HG03280 (cell line): ENCODE results near the gene PMCH.
"Not testable (repeated sequence)": the region's sequence is repeated elsewhere in the genome, so short reads cannot be mapped to it uniquely, and the experiment has no call there.

ENCODE experiments used
- ATAC-seq: cut with Tn5 transposase; IDR thresholded peaks from one replicate; pipeline ENCODE4 v1.9.1; 2021; ENCODE audit warnings: mild to moderate bottlenecking, moderate library complexity; ENCODE audit not compliant: unreplicated experiment

Gene PMCH

DNA sequence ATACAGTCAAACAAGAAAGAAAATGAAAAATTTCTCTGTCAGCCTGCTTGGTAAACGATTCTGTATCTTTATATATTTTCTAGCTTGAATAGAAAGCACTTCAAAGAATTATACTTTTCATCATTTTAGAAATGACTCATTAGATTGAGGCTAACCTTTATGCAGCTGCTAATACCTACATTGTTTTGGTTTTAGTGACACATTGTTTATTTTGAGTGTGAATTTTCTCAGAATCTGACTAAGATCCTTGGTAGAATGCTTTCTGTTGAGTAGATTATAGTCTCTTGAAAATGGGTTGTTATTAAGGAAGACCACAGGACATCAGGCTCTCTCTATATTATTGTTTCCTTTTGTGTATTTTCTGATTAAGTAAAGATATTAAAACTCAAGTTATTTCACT lies at the start of gene PMCH:
Gene PMCH, minus strand, starts transcription at position 45 of the 400 bp plus-strand sequence. CDS start 63 bp downstream, outside the sequence.
- peak; percentile 93 for ATAC-seq

DNA sequence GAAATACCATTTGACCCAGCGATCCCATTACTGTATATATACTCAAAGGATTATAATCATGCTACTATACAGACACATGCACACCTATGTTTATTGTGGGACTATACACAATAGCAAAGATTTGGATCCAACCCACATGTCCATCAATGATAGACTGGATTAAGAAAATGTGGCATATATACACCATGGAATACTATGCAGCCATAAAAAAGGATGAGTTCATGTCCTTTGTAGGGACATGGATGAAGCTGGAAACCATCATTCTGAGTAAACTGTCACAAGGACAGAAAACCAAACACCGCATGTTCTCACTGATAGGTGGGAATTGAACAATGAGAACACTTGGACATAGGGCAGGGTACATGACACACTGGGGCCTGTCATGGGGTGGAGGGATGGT lies 43.2 kb upstream of the PMCH start:
- ATAC-seq: not testable (repeated sequence)

- ATAC-seq: no peak
Observed at GRCh38 chr12:102234599-102234998, 37.0 kb upstream of the PMCH start.

DNA sequence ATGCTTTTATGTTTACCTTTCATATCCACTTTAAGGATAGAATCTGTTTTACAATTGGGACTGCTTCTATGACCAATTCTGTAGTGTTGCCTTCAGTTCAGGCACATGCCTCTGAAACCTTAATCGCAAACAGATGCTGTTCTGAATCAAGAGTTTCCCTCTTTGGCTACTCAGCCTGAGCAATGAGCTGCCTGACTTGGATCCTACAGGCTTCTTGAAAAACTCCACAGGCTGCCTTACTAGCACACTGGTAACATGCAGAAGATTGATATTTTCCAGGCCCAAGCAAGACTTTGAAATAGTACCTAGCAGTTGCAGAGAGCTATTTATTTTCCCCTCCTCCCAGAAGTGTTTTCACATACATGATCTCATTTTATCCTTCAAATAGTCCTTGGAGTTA lies 34.8 kb upstream of the PMCH start:
- ATAC-seq: no peak

DNA sequence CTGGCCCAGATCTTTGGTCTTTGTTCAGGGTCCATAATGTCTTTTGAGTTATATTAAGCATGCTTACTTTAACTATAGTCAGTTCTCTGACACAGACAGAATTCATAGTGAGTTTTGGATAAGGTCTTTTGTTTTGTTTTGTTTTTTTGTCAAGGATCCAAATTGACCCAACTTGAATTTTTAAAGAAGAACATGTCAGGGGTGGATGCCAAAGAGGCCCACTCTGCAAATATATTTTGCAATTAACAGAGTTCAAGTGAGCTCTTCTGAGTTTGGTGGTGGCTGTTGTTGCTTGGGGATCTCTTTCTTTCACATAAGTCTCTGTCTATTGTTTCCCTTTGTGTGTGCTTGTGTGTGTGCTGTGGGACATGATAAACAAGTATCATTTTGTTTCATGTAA lies 34.4 kb upstream of the PMCH start:
- ATAC-seq: no peak

DNA sequence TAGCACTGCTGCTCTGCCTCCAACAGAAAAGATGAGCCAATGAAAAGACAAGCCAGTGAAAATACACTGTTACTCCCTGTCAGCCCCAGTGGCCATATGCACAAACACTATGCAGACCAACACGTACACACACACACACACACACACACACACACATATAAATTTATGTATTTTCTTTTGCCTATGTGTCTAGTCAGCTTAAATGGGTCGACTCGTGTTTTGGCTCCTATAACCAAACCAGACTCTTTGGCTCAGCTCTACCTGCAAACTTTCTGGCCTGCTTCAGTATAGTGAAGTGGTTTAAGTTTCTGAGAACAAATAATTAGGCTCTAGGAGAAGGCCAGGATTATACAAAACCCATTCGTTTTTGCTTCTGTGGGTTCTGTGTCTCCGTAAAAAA lies 30.3 kb upstream of the PMCH start:
- ATAC-seq: no peak

- no peak for ATAC-seq
Observed at GRCh38 chr12:102220736-102221135, 23.1 kb upstream of the PMCH start.

GRCh38 chr12:102215992-102216691 lies 18.5 kb upstream of the PMCH start:
- no peak for ATAC-seq

DNA sequence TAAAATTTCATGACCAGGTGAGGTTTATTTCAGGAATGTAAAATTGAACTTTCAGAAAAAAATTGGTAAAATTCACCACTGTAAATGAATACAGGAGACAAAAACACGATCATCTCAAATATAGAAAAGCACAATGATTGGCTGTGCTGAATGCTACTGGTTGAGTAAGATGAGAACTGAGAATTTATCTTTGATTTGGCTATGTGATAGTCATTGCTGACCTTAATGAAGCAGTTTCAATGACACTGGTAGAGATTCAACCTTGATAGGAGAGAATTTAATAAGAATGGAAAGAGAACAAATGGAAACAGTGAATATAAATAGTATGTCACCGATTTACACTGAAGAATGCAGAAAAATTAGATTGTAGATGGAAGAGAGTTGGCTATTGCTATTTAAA lies 6.4 kb upstream of the PMCH start:
- ATAC-seq: no peak

DNA sequence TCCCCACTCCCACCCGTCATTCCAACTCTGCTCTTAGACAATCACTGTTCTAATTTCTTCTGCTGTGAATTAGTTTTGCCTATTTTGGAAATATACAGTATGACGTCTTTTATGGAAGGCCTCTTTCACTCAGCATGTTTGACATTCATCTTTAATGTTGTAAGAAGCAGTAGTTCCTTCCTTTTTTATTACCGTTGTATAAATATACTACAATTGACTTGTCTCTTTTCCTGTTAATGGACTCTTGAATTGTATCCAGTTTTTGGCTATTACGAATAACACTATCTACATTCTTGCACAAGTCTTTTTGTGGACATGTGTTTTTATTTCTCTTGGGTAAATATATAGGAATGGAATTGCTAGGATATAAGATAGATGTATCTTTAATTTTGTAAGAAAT lies 4.9 kb upstream of the PMCH start:
- no peak for ATAC-seq

GRCh38 chr12:102201436-102202061 lies 3.9 kb upstream of the PMCH start:
- no peak for ATAC-seq

DNA sequence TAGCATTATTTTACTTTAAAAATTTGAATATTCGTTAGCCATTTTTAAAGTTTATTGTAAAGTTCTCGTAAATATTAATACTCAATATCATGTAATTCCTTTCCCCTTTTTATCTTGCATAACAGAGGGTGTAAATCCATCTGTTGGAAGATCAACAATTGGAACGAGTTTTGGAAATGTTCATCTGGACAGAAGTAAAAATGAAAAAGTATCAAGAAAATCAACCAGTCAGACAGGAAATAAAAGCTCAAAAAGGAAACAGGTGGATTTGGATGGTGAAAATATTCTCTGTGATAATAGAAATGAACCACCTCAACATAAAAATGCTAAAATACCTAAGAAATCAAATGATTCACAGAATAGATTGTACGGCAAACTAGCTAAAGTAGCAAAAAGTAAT lies 1.8 kb downstream of the PMCH start:
- no peak for ATAC-seq

DNA sequence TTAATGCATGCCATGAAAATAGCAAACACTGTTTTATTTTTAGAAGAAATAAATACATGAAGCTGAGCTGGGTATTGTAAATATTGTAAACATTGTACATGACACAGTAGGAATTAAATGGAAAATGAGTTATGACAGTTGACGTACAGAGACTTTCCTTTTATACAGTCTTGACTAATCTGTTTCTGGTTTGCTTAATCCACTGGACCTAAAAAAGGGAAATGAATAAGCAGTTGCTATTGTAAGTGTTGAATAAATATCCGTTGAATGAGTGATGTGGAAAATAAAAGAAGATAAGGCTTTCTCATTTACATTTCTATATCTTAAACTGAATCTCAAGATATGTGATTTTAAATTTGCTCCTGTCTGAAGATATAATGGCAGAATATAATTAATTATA lies 15.0 kb downstream of the PMCH start:
- no peak for ATAC-seq

GRCh38 chr12:102174761-102175160 lies 22.9 kb downstream of the PMCH start:
- no peak for ATAC-seq

DNA sequence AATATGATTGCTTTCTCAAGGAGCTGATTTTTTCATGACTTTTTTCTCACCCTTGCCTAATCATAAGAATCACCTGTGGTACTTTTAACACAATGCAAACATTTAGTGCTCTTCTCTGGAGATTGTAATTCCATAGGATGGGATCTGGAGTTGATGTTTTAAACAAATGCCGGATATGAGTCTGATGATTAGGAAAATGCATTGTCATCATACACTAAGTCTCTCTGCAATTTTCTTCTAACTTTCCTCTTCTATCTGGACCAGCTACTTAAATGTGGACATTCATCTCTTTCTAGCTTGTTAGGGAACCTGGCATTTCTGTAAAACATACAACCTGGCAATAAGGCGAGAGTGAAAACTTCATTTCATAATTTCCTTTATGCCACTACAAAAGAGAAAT lies 23.5 kb downstream of the PMCH start:
- ATAC-seq: no peak

- no peak for ATAC-seq
Observed at GRCh38 chr12:102172436-102172835, 25.2 kb downstream of the PMCH start.

DNA sequence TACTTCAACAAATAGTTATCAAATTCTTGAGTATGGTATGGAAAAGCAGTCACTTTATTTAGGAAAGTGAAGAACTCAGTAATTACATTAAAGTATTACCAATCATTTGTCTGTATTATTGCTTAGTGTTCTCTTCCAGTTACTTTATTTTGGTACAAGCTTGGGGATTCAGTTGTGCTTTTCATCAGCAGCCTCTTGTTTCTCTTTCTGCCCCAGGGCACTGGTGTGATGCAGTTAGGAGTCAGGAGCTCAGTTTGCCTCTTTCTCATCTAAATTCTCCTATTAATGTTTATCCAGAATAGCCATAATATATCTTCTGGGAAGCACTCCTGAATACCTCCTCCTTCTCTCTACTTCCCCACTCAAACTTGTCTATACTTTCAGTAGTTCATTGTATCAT lies 25.7 kb downstream of the PMCH start:
- no peak for ATAC-seq

DNA sequence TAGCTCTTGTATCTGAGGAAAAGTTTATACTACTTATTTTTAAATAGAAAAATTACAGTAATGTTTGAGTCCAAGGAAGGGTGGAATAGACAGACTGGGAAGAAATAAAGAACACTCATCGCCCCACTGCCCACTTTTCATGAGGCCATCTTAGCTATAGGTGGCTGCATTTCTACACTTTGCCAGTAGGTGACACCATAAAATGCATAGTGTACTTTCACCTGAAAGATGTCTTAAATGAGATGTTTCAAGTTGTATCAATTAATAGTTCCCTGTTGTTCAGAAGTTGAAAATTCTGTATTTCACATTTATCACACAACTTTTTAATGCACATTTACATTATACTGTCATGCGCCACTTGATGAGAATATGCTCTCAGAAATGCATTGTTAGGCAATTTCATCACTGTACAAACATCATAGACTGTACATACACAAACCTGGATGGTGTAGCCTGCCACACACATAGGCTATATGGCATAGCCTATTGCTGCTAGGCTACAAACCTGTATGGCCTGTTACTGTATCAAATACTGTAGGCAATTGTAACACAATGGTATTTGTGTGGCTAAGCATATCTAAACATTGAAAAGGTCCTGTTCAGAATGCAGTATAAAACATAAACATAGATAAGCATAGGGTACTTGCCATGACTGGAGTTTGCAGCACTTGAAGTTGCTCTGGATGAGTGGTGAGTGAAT lies 27.6 kb downstream of the PMCH start:
- ATAC-seq: no peak

- no peak for ATAC-seq
Observed at GRCh38 chr12:102167821-102168604, 29.6 kb downstream of the PMCH start.

DNA sequence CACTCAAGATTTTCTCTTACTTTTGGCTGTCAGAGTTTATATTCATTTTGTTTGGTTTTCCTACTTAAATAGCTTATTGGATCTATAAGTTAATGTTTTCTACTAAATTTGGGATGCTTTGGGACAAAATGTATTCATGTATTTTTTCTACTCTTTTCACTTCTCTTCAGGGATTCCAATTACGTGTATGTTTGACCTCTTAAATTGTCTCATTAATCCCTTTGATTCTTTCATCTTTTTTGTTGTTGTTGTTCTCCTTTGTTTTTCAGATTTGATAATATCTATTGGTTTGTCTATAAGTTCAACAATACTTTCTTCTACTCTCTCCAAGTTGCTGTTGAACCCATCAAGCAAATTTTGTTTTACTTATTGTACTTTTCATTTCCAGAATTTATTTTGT lies 34.2 kb downstream of the PMCH start:
- ATAC-seq: no peak

GRCh38 chr12:102155206-102155605 lies 42.4 kb downstream of the PMCH start:
- ATAC-seq: not testable (repeated sequence)
